ENCODE results near the gene COG7.
"Not testable (repeated sequence)": the region's sequence is repeated elsewhere in the genome, so short reads cannot be mapped to it uniquely, and the experiment has no call there.

Gene COG7

DNA sequence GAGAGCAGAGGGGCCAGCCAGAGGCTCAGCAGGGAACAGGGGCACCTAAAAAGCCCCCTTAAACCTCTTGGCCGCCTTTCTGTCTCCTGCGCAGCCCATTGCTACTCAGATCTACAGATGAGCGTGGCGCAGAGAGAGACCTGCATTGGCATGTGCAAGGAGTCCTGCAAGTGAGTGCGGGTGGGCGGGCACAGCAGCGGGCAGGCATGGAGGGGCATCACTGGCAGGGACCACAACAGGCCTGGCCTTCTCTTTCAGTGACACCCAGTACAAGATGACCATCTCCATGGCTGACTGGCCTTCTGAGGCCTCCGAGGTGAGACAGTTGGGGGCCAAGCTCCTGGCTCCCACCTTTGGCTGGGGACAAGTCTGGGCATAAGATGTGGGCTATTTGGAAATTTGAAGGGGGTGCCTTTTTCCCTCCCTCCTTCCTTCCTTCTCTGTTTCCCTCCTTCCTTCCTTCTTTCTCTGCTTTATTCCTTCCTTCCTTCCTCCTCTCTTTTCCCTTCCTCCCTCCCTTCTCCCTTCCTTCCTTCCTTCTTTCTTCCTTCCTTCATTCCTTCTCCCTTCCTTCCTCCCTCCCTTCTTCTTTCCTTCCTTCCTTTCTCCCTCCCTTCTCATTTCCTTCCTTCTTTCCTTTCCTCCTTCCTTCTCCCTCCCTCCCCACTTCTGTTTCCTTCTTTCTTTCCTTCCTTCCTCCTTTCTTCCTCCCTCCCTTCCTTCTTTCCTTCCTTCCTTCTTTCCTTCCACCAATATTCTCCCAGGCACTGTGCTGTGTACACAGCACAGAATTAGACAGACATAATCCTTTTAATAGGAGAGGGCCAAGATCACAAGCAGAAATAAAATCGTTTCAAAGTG, 75.7 kb downstream of the COG7 start:
- H3K4me3 ChIP-seq (ENCODE audit: low read length), result no peak overlapping the region
- TF ChIP-seq ZNF274 (IDR thresholded peaks at IDR 0.05; ENCODE audit: low read depth, low read length), result no peak

DNA sequence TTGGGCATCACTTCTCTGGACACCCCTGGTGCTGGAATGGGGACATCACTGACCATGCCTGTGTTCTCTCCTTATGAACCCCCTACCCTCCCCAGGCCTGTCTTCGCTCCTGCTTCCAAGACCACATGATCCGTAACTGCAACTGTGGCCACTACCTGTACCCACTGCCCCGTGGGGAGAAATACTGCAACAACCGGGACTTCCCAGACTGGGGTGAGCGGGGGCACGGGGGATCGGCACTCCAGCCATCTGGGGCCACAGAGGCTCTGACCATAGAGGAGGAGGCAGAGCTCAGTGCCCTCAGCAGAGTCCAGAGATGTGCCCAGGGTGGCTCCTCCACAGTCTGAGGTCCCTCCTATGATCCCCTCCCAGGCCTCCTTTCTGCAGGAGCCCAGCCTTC, 77.3 kb downstream of the COG7 start:
- no peak overlapping the region for H3K4me3 ChIP-seq (ENCODE audit: low read length)
- TF ChIP-seq ZNF274 (IDR thresholded peaks at IDR 0.05; ENCODE audit: low read depth, low read length), result no peak

DNA sequence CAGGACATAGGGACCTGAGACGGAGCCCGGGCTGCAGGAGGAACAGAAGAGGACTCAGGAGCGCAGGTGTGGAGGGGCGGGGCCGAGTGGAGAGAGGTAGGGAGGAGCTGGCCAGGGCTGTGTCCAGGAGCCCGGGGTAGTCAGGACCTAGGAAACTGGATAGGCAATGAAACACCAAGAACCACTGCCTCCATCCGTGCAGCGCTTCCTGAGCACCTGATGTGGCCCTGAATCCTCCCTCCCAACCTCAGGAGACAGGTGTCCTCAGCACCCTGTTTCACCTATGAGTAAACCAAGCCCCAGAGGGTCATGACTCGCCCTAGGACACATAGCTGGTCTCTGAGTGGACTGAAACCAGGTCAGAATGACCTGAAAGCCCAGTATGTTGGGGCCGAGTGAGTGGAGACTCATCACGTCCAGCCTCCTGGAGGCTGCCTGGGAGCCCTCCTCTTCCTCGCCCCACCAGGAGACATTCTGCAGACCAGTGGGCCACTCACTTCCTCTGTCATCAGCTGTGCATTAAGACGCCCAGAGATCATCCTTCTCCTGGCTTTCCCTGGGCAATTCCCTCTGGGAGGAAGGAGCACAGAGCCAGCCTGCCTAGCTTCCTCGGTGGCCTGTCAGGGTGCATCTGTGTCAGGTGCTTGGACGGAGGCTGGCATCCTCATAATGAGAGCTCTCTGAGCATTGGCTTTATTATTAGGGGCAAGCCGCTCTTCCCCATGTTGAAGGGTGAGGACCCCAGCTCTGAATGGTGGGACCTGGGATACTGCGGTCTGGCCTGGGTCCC, 78.1 kb downstream of the COG7 start:
- no peak for TF ChIP-seq ZNF274 (IDR thresholded peaks at IDR 0.05; ENCODE audit: low read depth, low read length)

DNA sequence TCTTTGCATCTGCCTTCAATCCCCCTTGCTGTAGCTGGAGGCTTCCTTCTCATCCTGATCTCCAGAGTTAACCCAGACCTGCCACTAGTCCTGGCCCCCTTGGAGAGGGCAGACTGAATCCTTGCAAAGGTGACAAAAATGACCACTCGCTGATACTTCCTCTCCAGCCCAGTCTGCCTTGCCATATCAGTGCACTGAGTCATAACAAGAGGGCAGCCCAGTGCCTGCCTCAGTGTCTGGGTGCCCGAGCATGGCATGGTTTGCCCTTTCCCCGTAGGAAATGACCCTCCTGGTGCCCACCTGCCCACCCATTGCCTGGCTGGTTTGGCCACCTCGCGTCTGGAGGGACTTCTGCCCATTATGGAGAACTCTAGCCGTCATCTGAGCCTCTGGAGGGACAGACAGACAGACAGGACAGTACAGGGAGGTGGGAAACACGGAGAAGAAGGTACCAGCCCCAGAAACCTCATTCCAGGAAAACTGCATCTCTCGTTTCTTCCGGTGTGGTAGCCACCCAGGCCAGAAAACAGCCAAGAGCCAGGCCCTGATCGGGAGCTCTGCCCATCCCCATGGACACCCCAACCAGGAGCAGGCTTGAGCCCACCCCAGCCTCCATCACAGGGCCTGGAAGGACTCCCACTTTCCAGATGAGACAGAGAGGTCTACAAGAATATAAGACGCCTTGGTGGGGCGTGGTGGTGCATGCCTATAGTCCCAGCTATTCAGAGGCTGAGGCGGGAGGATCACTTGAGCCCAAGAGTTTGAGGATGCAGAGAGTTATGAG, 79.4 kb downstream of the COG7 start:
- H3K4me3 ChIP-seq (ENCODE audit: low read length), result no peak overlapping the region
- TF ChIP-seq ZNF274 (IDR thresholded peaks at IDR 0.05; ENCODE audit: low read depth, low read length), result no peak

More for the DNA sequence above, 78.1 kb downstream of the COG7 start:
- no peak overlapping the region for H3K4me3 ChIP-seq (ENCODE audit: low read length)

DNA sequence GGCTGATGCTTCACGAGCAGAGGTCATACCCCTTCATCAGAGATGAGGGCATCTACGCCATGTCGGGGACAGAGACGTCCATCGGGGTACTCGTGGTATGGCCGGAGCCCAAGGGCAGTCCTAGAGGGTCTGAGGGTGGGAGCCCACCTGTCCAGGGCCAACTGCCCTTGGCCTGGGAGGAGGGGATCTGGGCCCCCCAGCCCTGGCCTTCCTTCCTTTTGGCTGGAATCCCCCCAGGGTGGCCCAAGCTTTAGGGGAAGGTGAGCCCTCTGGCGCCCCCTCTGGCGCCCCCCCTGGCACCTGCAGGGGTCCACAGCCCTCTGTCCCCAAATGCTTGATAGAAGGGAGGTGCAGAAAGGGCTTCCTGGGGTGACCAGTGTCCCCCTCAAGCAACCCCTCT, 81.6 kb downstream of the COG7 start:
- no peak overlapping the region for H3K4me3 ChIP-seq (ENCODE audit: low read length)
- no peak for TF ChIP-seq ZNF274 (IDR thresholded peaks at IDR 0.05; ENCODE audit: low read depth, low read length)

DNA sequence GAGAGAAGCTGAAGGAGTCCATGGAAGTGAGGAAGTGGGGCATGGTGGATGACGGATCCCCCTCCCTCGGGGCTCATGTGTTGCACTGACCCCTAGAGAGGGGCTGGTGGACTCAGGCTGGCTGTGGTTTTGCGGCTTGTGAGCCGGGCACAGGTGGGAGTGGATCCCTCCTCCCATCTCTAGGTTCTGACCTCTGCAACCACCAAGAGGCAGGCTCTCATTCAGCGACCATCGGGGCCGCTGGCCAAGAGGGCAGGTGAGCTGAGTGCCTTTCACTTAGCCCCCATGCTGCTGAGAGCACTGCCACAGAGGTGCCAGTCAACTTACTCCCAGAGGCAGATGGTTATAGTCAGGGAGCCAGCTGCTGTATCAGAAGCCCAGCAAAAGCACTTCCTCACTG, 83.6 kb downstream of the COG7 start:
- TF ChIP-seq ZNF274 (IDR thresholded peaks at IDR 0.05; ENCODE audit: low read depth, low read length), result no peak
- no peak overlapping the region for H3K4me3 ChIP-seq (ENCODE audit: low read length)

DNA sequence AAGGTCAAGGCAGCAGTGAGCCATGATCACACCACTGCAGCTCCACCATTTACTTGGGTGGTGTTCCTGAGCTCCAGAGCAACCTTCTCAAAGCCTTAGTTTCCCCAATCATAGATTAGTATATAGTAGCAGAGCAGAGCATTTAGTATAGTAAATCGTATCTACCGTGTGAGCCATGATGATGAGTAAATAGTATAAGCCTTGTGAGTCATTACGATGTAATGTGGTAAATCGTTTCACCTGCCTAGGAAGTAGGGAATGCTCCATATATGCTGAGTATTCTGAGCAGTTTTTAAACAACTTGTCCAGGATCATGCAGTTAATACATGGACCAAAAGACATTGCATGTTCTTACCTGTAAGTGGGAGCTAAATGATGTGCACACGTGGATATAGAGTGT, 84.5 kb downstream of the COG7 start:
- H3K4me3 ChIP-seq (ENCODE audit: low read length), result no peak overlapping the region
- no peak for TF ChIP-seq ZNF274 (IDR thresholded peaks at IDR 0.05; ENCODE audit: low read depth, low read length)

DNA sequence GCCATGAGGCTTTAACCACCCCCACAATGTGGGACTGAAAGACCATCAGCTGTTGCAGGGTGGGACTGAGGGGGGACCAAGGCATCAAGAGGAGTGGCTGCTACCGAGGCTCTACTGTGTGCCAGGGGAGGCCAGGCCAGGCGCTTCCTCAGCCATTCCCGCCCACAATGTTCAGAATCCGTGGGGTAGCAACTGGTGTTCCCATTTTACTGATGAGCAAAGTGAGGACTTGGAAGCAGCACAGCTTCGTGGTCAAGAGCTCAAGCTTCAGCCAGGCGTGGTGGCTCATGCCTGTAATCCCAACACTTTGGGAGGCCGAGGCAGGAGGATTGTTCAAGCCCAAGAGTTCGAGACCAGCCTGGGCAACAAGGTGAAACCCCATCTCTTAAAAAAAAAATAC, 85.0 kb downstream of the COG7 start:
- no peak for TF ChIP-seq ZNF274 (IDR thresholded peaks at IDR 0.05; ENCODE audit: low read depth, low read length)
- H3K4me3 ChIP-seq (ENCODE audit: low read length), result no peak overlapping the region

DNA sequence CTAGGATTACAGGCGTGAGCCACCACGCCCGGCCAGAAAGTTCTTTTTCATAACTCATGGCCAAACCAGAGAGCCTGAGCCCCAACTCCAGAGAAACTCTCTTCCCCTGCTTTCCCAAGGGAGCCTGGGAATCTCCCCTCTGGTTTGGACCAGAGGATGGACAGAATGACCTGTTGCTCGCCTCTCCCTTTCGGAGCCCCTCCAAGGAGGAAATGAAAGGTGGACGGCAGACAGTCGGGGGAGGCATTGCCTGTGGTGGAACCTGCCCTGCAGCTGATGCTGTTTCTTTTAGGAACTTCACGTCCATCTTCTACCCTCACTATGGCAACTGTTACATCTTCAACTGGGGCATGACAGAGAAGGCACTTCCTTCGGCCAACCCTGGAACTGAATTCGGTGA, 85.4 kb downstream of the COG7 start:
- TF ChIP-seq ZNF274 (IDR thresholded peaks at IDR 0.05; ENCODE audit: low read depth, low read length), result no peak
- no peak overlapping the region for H3K4me3 ChIP-seq (ENCODE audit: low read length)

DNA sequence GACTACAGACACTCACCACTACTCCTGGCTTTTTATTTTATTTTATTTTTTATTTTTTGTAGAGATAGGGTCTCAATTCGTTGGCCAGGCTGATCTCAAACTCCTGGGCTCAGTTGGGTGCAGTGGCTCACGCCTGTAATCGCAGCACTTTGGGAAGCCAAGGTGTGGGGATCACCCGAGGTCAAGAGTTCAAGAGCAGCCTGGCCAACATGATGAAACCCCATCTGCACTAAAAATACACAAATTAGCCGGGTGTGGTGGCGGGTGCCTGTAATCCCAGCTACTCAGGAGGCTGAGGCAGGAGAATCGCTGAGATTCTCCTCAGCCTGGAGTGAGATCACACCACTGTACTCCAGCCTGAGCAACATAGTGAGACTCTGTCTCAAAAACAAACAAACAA, 86.6 kb downstream of the COG7 start:
- H3K4me3 ChIP-seq (ENCODE audit: low read length), result not testable (repeated sequence)

DNA sequence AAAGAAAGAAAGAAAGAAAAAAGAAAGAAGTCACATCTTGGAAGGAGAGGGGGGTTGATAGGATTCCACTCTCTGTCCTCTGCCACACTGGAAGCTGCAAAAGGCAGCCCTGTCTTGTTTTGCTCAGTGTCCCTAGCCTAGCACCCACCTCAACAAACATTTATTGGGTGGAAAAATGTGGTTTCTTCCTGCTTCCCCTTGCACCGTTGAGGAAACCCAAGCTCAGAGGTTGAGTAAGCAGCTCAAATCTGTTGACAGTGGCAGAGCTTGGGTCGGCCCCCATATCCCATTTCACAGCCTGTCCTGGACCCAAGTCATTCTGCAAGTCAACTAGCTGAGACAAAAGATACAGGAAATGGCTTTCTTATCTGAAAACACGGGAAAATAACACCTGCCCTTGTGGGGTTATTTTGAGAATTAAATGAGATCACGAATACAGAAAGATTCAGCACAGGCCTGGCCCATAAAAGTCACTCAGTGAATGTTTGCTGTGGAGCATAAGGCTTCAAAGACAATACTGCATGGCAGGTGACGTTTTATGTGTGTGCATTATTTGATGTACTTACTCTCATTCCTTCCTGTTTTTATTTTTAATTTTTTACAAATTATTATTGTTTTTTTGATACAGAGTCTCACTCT, 87.3 kb downstream of the COG7 start:
- no peak overlapping the region for H3K4me3 ChIP-seq (ENCODE audit: low read length)
- TF ChIP-seq ZNF274 (IDR thresholded peaks at IDR 0.05; ENCODE audit: low read depth, low read length), result no peak

DNA sequence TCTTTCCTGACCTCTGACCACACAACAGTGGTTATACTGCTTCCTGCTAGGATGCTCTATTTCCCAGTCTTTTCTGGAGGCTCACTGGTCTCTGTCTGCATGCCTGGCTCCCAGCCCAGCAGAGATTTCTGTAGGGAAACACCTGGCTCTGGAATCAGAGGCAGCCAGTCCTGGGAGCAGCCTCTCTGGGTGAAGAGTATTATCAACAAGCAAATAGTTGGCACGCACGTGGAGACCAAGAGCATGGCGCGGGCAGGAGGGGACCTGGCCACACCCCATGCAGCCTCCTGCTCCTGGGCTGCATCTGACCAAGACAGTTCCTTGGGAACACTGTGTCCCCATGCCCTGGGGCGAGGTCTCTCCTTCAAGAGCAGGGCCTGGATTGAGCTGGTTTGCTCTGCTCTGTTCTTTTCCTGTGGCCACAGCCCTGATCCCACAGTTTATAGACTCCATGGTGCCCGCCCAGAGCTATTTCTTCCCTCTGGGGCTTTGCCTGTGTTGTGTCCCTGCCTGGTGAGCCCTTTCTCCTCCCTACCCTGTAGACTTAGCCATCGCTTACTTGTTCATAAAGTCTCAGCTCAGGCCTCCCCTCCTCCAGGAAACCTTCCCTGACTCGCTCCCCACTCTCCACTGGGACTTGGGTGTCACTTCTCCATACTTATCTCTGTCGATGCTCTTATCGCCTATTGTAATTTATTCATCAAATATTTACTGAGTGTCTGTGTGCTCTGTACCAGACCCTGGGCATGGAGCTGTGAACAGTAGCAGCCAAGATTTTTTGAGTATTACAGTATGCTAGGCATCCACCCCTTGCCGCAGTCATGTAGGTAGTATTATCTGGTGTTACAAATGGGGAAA, 90.3 kb downstream of the COG7 start:
- TF ChIP-seq ZNF274 (IDR thresholded peaks at IDR 0.05; ENCODE audit: low read depth, low read length), result no peak
- no peak overlapping the region for H3K4me3 ChIP-seq (ENCODE audit: low read length)

DNA sequence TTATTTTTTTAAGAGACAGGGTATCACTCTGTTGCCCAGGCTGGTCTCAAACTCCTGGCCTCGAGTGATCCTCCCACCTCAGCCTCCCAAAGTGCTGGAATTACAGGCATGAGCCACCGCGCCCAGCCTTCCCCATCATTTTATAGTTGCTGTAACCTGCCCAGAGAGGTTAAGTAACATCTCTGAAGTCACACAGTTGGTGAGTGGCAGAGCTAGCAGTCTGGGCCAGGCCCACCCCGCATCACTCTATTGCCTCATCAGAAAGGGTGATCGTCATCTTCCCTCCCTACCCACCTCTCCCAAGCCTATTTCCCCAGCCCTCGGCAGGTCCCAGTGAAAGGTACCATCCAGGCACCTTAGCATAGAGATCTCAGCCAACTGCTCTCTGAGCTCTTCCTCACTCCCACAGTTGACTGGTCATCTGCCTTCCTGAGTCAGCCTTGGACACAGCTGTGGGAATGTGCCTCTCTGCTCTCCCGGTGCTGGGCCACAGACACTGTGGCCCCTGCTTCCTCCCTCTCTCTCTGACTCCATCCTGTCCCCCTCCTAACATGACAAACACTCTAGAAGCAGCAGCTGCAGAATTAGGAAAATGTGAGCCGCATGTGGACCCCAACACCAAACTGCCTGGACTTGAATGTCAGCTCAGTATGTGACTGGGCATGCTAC, 93.8 kb downstream of the COG7 start:
- H3K4me3 ChIP-seq (ENCODE audit: low read length), result no peak overlapping the region
- no peak for TF ChIP-seq ZNF274 (IDR thresholded peaks at IDR 0.05; ENCODE audit: low read depth, low read length)

Data from GM08714 (cell line).